Measurements from ENCODE around the gene ZNF669.
"Not testable (repeated sequence)": the region's sequence is repeated elsewhere in the genome, so short reads cannot be mapped to it uniquely, and the experiment has no call there.

Gene ZNF669

GRCh38 chr1:247103859-247104591 lies at the start of gene ZNF669:
ZNF669 (minus strand) TSS chr1:247104356; CDS start chr1:247104199, 157 bp downstream.
- peak; percentile 81 for DNase-seq (ENCODE audit: extremely low read depth, low read depth)
- no peak for TF ChIP-seq CTCF (IDR thresholded peaks at IDR 0.05; ENCODE audit: low read depth, low read length)

GRCh38 chr1:247147781-247148180 lies 43.6 kb upstream of the ZNF669 start:
- DNase-seq (ENCODE audit: extremely low read depth, low read depth): no peak
- no peak for TF ChIP-seq CTCF (IDR thresholded peaks at IDR 0.05; ENCODE audit: low read depth, low read length)

GRCh38 chr1:247147120-247147519 lies 43.0 kb upstream of the ZNF669 start:
- DNase-seq (ENCODE audit: extremely low read depth, low read depth): not testable (repeated sequence)

- DNase-seq (ENCODE audit: extremely low read depth, low read depth): no peak
- TF ChIP-seq CTCF (IDR thresholded peaks at IDR 0.05; ENCODE audit: low read depth, low read length): no peak
Measured at GRCh38 chr1:247146671-247147070, 42.5 kb upstream of the ZNF669 start.

- no peak for TF ChIP-seq CTCF (IDR thresholded peaks at IDR 0.05; ENCODE audit: low read depth, low read length)
- no peak for DNase-seq (ENCODE audit: extremely low read depth, low read depth)
Measured at GRCh38 chr1:247145279-247145678, 41.1 kb upstream of the ZNF669 start.

GRCh38 chr1:247139557-247139956 lies 35.4 kb upstream of the ZNF669 start:
- DNase-seq (ENCODE audit: extremely low read depth, low read depth): not testable (repeated sequence)

GRCh38 chr1:247131236-247131635 lies 27.1 kb upstream of the ZNF669 start:
- no peak for DNase-seq (ENCODE audit: extremely low read depth, low read depth)
- no peak for TF ChIP-seq CTCF (IDR thresholded peaks at IDR 0.05; ENCODE audit: low read depth, low read length)

GRCh38 chr1:247127519-247128282 lies 23.5 kb upstream of the ZNF669 start:
- DNase-seq (ENCODE audit: extremely low read depth, low read depth): not testable (repeated sequence)

GRCh38 chr1:247126601-247127000 lies 22.4 kb upstream of the ZNF669 start:
- not testable (repeated sequence) for DNase-seq (ENCODE audit: extremely low read depth, low read depth)

GRCh38 chr1:247126166-247126565 lies 22.0 kb upstream of the ZNF669 start:
- DNase-seq (ENCODE audit: extremely low read depth, low read depth): not testable (repeated sequence)
